ENCODE results near the gene POGLUT2.
"Not testable (repeated sequence)": the region's sequence is repeated elsewhere in the genome, so short reads cannot be mapped to it uniquely, and the experiment has no call there.

POGLUT2 gene

DNA sequence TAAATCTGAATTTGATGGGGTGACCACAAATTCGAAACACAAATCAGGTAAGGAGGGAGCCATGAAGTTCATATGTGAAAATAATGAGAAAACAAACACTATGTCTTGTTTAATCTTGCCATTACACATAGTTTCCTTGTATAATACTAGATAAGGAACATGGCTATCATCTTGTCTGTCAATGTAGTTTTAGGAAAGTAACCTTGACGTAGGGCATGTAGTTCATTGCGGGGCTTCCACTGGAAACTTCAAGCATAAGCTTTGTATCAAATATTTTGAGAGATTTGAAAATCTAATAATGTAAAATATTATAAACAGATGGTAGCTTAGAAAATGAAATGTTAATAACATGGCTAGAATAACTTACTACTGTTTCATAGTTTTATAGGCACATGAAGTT lies 8.9 kb upstream of the POGLUT2 start:
- DNase-seq (ENCODE audit: low spot score) = no peak

DNA sequence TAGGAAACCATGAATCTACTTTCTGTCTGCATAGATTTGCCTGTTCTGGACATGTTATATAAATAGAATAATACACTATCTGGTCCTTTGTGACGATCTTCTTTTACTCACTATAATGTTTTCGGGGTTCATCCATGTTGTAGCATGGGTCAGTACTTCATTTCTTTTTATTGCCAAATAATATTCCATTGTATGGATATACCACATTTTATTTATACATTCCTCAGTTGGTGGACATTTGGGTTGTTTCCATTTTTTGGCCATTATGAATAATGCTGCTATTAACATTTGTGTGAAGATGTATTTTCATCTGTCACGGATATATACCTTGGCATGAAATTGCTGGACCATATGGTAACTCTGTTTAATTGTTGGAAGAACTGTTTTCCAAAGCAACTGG lies 6.9 kb upstream of the POGLUT2 start:
- no peak for DNase-seq (ENCODE audit: low spot score)

DNA sequence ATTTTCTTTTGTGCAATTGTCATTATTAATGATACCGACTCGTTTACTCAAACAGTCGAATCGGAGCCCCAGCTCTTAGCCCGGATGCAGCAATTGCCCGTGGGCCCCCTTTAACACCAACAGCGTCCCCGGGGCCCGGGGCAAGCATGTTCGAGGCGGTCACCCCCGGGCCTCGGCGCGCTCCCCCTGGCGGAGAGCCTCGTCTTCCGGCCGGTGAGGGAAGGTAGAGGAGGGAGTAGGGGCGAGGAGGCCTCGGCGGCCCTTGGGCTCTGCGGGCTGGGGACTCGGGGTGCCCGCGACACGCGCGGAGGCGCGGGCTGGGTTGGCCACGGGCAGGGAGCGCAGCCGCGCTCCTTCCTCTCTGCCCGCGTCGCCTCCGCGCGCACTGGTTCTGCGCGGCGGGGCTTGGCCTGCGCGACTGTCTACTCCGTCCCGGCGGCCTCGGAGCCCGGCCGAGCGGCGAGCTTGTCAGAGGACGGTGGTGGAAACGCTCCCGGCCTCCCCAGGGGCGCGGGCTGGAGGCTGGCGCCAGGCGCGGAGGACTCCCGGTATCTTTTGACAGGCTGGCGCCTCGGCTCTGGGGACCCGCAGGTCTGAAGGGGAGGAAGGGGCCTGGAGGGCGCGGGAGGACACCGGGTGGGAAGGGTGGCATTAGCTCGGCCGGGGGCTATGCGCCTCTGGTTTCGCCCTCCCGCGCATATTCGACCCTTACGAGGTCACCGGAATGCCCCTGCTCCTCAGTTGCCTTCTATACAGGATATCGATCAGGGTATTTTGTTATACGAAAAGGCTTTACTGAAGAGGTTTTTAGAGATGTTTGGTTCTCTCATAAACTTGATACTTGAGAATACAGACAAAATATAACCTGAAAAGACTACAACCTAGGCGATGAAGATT lies 1.6 kb upstream of the POGLUT2 start:
- DNase-seq (ENCODE audit: low spot score) = peak; percentile 78

DNA sequence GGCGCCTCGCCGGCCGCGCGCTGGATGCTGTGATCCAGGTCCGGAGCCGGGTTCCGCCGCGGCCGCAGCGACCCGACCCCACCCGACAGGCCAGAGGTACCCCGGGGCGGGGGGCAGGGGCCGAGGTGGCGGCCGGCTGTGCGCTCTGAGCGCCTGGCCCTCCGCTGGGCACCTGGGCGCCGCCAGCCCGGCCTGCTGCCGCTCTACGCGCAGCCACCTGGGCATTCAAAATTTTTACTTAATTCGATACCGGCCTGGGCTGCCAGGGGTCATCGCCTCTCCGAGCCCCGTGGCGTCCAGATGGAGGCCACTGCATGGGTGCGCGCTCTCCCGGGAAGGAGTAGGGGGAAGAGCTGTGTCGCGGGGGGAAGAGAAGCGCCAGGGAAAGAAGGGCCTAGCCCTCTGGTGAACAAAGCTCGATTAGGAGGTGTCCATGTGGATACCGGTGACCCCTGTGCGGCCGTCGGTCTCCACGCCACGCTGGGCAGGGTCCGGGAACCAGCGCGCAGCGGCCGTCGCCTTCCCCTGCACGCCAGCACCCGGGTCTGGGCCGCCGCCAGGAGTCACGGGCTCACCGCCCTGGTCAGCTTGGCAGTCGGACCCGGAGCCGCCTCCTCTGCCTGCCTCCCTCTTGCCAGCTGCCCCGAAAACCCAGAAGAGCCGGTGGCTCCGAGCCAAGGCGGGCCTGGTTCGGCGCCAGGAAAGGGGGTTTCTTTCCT lies 809 bp upstream of the POGLUT2 start:
- peak; percentile 42 for DNase-seq (ENCODE audit: low spot score)

DNA sequence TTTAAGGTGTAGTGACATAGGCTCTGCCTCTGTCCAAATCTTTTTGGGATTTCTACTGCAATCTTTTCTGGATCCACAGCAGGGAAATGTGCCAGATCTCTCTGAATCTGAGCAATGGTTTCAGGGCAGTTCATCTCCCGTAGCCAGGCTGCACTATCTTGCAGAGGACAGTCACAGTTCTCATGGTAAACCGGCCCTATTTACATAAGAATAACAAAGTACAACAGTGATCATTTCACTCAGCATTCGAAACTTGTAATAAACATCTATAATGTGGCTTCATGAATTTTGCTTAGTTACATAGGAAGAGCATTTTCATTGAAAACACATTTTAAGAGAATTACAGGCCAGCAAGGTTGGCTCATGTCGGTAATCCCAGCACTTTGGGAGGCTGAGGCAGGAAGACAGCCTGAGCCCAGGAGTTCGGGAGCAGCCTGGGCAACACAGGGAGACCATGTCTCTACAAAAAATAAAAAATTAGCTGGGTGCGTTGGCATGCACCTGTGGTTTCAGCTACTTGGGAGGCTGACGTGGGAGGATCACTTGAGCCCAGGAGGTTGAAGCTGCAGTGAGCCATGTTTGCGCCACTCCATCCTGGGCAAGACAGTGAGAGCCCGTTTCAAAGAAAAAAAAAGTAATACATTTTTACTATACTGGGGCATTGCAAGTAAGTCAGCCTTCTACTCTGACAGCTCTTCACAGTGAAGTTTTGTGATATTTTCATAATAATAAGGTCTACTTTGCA lies 5.0 kb downstream of the POGLUT2 start:
- no peak for DNase-seq (ENCODE audit: low spot score)

DNA sequence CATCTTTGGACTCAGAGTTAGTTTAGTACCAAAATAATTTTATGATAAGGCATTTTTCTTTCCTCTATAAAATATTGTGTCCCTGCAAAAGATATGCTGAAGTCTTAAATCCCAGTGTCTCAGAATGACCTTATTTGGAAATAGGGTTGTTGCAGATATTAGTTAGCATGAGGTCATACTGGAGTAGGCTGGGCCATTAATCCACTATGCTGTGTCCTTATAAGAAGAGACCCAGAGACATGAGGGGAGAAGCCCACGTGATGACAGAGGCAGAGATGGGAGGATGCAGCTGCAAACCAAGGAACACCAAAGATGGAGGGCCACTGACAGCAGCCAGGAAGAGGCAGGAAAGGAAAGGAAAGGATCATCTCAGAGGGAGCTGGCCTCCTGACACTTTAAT lies 6.4 kb downstream of the POGLUT2 start:
- no peak for DNase-seq (ENCODE audit: low spot score)

DNA sequence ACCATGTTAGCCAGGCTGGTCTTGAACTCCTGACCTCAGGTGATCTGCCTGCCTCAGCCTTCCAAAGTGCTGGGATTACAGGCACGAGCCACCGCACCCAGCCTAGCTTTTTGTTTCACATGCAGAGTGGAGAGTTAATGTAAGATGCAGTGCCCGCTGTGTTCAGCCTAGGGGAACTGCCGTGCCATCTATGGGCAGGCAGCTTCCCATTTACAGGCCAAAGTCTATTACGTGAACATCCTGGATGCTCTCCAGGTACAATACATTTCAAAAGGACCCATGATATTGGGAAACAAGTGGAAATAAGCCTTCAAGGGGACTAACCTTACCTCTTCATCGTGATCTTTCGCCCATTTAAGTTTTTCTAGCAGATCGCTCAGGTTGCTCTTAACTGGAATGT lies 10.1 kb downstream of the POGLUT2 start:
- no peak for DNase-seq (ENCODE audit: low spot score)

DNA sequence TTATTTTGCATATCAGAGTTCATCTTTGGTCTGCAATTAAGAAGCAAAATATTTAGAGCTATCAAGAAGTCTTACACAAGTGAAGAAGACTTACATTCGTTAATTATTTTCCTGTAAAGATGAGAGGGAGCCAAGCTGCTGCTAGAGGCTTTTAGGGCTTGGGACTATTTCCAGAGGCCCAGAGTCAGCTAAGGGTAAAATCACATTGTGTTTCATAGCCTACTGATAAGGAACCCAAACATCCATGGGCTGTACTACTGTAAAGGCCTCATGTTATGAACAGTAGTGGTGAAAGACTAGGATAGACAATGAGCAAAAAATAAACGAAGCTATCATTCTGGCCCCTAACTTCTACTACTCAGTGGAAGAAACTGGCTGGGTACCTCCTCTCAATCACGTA lies 14.3 kb downstream of the POGLUT2 start:
- no peak for DNase-seq (ENCODE audit: low spot score)

DNA sequence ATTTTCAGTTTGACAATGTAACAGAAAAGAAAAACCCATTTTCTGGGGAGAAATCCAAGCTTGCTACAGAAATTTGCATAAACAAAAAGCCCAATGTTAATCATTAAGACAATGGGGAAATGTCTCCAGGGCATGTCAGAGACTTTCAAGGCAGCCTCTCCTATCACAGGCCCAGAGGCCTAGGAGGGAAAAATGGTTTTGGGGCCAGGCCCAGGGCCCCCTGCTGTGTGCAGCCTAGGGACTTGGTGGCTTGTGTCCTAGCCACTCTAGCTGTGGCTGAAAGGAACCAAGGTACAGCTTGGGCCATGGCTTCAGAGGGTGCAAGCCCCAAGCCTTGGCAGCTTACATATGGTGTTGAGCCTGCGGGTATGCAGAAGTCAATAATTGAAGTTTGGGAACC lies 17.2 kb downstream of the POGLUT2 start:
- no peak for DNase-seq (ENCODE audit: low spot score)

DNA sequence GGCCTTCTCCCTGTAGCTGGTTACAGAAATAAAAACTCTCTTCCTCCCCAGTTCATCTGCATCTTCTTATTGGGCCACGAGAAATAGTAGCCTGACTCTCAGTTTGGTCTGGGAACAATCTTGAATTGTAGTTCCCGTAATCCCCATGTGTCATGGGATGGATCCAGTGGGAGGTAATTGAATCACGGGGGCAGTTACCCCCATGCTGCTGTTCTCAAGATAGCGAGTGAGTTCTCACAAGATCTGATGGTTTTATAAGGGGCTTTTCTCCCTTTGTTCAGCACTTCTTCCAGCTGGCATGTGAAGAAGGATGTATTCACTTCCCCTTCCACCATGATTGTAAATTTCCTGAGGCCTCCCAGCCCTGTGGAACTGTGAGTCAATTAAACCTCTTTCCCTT lies 18.1 kb downstream of the POGLUT2 start:
- DNase-seq (ENCODE audit: low spot score) = not testable (repeated sequence)

DNA sequence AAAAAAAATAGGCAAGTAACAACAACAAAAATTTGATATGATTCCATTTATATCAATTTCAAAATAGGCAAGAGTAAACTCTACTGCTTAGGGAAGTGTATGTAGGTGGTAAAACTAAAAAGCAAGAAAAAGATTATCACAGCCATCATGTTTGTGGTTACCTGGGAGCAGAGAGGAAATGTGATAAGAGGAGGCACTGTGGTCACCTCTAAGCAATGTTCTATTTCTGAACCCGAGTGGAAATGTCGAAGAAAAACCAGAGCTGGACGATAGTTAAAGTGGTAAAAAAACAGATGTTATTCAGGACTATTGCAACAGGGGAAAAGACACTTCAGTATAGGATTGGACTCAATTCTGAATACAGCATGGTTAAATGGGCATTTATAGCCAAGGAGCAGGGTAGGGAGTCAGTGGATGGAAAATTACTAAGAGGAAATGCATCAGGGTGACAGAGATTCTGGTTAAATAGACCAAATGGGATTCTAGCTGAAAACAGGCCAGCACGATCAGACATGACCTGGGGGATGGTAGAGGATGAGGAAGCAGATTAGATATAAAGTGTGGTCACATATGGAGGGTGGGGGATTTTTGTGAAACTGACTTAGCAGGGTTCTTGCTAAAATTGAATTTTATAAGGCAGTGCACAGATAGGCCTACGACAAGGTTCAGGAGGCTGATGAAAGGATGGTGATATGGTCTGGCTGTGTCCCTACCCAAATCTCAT lies 19.2 kb downstream of the POGLUT2 start:
- no peak for DNase-seq (ENCODE audit: low spot score)

DNA sequence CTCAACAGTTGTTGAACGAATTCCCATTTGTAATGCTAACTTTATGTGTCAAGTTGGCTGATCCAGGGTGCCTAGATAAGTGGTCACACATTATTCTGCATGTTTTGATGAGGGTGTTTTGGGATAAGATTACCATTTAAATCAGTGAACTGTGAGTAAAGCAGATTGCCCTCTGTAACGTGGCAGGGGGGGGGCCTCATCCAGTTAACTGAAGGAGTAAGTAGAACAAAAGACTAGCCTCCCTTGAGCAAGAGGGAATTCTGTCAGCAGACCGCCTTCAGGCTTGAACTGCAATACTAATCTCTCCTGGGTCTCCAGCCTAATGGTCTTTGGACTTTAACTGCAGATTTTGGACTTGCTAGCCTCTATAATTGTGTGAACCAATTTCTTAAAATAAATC lies 21.0 kb downstream of the POGLUT2 start:
- no peak for DNase-seq (ENCODE audit: low spot score)

DNA sequence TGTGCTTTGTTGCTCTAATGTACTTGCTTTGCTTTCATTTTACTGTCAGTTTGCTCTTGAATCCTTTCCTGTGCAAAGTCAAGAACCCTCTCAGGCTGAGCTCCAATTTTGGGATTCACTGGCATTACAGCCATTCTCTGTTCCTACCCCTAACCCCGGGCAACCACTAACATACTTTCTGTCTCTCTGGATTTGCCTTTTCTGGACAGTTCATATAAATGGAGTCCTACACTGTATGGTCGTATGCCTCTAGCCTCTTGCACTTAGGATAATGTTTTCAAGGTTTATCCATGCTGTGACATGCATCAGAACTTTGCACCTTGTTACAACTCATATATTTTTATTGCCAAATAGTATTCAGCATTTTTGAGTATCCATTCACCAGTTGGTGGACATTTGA lies 22.5 kb downstream of the POGLUT2 start:
- DNase-seq (ENCODE audit: low spot score) = no peak

DNA sequence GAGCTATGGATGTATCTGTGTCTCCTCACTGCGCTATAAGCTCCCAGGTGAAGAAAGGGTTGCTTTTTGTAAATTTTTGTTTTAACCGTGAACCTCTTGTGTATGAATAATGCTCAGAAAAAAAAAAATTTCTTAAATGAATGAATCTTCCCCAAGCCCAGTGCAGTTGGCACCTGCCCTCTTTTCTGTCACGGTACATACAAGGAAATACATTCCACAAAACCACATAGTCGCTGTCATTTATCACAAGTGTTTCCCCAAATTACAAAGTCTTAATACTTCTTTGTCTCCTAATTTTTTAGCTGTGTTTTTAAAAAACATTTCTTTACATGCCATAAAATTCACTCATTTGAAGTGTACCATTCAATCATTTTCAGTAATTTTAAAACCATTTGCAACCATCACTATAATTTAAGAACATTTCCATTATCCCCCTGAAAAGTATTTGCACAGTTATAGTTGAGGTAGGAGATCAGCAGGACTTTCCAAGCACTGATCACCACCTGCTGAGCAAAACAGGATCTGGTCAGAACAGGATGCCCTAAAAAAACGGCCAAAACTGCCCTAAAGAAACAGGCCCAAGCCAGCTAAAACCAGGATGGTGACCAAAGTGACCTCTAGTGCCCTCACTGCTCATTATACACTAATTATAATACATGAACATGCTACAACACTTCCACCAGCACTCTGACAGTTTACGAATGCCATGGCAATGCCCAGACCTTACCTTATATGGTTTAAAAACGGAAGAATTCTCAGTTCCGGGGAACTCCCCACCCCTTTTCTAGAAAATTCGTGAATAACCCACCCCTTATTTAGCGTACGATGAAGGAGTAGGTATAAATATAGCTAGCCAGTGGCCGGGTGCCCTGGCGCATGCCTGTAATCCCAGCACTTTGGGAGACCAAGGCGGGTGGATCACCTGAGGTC lies 23.9 kb downstream of the POGLUT2 start:
- no peak for DNase-seq (ENCODE audit: low spot score)

DNA sequence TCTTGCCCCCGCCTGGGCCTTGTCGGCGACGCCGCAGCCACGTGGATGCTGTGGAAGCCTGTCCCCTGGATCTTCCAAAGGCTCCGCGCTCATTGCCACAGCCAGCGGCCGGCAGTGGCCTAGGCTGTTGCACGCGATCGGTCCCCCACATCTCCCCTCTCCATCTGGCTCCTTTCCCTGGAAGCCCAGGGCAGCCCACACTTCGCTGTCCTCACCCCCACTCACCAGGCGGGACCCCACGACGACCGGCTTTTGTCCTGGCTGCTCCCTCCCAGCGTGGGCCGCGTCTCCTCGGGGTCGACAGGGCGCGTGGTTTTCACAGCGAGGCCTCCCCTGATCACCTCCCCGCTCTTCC lies 24.6 kb downstream of the POGLUT2 start:
- no peak for DNase-seq (ENCODE audit: low spot score)

DNA sequence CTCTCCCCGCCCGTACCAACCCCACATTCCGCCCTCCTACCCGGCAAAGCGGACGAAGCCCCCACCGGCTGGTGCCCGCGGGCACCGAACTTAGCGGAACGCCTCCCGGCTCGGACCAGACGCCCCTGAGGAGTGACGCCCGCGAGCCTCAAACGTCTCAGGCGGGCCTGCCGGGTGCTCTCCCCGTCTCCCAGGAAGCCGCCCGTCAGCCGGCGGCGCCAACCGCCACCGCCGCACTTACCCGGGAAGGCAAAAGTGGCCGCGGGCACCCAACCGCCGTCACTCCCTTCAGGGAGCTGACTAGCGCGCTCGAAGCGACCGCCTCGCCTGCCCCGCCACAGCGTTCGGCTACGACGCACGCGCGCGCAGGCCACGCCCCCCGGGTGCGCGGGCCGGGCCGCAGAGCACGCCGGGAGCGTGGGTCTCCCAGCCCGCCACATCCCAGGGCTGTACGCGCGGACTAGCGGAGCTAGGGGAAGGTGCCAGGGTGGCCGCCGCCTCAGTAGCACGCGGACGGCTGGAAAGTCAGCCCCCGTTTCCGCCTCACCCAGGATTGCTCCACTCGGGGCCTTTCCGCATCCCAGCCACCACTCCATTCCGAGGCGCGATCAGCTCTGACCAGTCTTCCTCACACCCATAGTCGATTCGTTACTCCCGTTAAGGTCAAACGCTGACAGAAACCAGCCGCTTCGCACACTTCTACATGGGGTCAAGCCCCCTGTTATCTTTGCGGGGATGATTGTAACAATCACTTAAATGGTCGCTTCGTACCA lies 25.1 kb downstream of the POGLUT2 start, which contains the start of gene TEX30:
TEX30 (minus strand) TSS at position 346 of the 773 bp plus-strand sequence. CDS start 3,760 bp downstream, outside the sequence.
- peak; percentile 85 for DNase-seq (ENCODE audit: low spot score)

DNA sequence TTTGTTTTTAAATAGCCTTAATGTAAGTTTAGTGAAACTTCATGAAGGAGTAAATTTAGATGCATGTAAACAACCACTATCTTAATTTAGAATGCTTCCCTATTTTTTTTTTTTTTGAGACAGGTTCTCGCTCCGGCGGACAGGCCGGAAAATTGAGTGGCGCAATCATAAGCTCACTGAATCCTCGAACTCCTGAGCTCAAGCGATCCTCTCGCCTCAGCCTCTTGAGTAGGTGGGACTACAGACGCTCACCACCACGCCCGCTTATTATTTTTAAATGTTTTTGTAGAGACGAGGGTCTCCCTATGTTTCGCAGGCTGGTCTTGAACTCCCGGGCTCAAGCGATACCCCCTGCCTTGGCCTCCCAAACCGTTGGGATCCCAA lies 26.7 kb downstream of the POGLUT2 start:
- DNase-seq (ENCODE audit: low spot score) = no peak

DNA sequence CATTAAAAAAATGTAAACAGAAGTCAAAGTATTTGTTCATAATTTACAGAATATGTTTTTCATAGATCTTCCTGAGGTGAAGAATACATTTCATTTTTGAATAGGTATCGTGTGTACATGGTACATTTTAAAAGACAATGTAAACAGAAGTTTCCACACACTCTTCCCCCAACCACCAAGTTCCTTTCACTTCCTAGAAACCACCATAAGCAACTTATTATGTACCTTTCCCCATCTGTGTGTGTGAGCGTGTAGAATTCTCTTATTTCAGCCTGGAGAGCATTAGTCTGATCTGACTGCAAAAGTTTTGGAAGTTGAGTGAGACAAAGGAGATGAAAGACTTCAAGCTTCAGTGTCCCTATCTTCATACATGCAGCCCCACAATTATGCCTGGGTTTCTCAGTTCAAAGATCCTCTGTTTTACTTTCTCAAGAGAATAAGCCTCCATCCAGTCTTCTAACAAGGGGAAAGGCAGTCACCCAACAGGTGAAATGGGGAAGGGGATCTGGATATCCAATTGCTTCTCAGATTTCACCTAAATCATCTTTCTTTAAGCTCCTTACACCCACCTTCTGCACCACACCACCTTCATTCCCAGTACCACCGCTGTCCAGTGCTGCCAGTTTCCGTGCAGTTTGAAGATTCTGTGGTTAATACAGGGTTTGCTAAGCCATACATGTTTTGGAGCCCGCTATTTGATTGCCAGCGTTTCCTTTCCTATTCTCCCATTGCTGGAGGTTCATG lies 27.3 kb downstream of the POGLUT2 start:
- DNase-seq (ENCODE audit: low spot score) = no peak

DNA sequence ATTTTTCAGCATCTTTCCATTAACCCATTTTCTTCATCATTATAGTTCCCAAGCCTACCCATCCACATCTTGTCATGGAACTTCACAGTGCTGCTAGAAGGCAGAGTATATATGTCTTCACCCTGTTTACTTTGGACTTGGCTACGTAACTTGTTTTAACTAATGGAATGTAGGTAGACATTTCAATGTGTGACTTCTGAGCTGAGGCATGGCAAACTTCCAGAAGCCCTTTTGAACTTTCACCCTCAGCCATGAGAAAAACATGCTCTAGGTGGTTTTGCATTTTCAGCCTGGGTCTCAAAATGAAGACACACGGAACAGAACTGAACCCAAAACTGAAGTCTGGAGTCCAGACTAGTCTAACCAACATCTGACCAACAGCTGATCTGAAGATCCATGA lies 28.3 kb downstream of the POGLUT2 start:
- DNase-seq (ENCODE audit: low spot score) = no peak
